IPS-20b (cell line): ENCODE measurements around the gene CDK15.

Experiments used
- H3K27ac ChIP-seq: one replicate; pipeline ENCODE4 v1.5.1; 2013; ENCODE audit warnings: low read length
- H3K27me3 ChIP-seq: 2 replicates; pipeline ENCODE4 v1.6.1; 2013; ENCODE audit warnings: mild to moderate bottlenecking, low read length, inconsistent platforms; ENCODE audit not compliant: insufficient read depth
- H3K36me3 ChIP-seq: 2 replicates; pipeline ENCODE4 v1.6.1; 2013; ENCODE audit warnings: low read depth, mild to moderate bottlenecking, inconsistent platforms, low read length, moderate library complexity; ENCODE audit not compliant: insufficient read depth
- H3K4me1 ChIP-seq: 2 replicates; pipeline ENCODE4 v1.6.1; 2013; ENCODE audit warnings: mild to moderate bottlenecking, control low read depth, inconsistent platforms, low read length, moderate library complexity; ENCODE audit not compliant: insufficient read depth
- H3K4me3 ChIP-seq: 2 replicates; pipeline ENCODE4 v1.5.1; 2013; ENCODE audit warnings: mild to moderate bottlenecking, low read length, inconsistent platforms
- H3K9ac ChIP-seq: 2 replicates; pipeline ENCODE4 v1.6.1; 2013; ENCODE audit warnings: low read depth, mild to moderate bottlenecking, inconsistent platforms, low read length, moderate library complexity
- H3K9me3 ChIP-seq: 2 replicates; pipeline ENCODE4 v1.6.1; 2013; ENCODE audit warnings: mild to moderate bottlenecking, low read depth, low read length, inconsistent platforms; ENCODE audit not compliant: insufficient read depth

CDK15 gene

DNA sequence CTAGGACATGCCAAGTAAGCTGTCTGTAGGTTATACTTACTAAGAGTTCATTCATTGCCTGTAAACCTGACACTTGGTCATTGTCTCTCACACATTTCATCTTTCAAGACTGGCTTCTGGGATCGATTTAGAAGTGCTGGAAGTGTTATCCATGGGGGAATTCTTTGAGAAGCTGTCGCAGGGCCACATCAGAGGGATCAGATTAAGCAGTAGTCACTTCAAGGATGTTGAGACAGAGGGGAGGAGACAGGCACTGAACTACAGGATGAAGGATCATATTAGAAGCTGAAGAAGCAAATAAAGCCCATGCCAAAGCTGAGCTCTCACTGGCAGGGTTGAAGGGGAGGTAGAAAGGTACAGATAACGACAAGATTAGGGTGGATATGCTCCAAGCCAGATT lies 49.0 kb downstream of the CDK15 start:
- Histone ChIP-seq H3K36me3 (no peaks in the 10 kb centered on the region), H3K27me3 (no peaks in the 10 kb centered on the region), H3K4me1 (peaks cover 28% of the 10 kb centered on the region; the same call in 1 of the 2 replicates), H3K9ac (no peak overlapping the region), H3K4me3 (no peak overlapping the region), H3K27ac (no peak overlapping the region), H3K9me3 (no peaks in the 10 kb centered on the region)

- Histone ChIP-seq H3K36me3 (no peaks in the 10 kb centered on the region), H3K4me3 (no peak overlapping the region), H3K9ac (no peak overlapping the region), H3K4me1 (peaks cover 36% of the 10 kb centered on the region; the same call in 1 of the 2 replicates), H3K27ac (no peak overlapping the region), H3K9me3 (no peaks in the 10 kb centered on the region), H3K27me3 (no peaks in the 10 kb centered on the region)
Measured at GRCh38 chr2:201857326-201857725, 51.0 kb downstream of the CDK15 start.

GRCh38 chr2:201858281-201859184 lies 52.2 kb downstream of the CDK15 start:
- Histone ChIP-seq H3K27ac (no peak overlapping the region), H3K4me3 (peak overlapping the region; percentile 47), H3K27me3 (no peaks in the 10 kb centered on the region), H3K9ac (peak overlapping the region; percentile 58; the same call in 1 of the 2 replicates), H3K4me1 (peaks cover 29% of the 10 kb centered on the region; the same call in 1 of the 2 replicates), H3K36me3 (no peaks in the 10 kb centered on the region), H3K9me3 (no peaks in the 10 kb centered on the region)

- no peaks in the 10 kb centered on the region for H3K9me3 ChIP-seq
- no peak overlapping the region for H3K27ac ChIP-seq
- peaks cover 29% of the 10 kb centered on the region; the same call in 1 of the 2 replicates for H3K4me1 ChIP-seq
- no peak overlapping the region for H3K4me3 ChIP-seq
- no peaks in the 10 kb centered on the region for H3K27me3 ChIP-seq
- H3K36me3 ChIP-seq: no peaks in the 10 kb centered on the region
- H3K9ac ChIP-seq: no peak overlapping the region
Measured at GRCh38 chr2:201859949-201860348, 53.6 kb downstream of the CDK15 start.

GRCh38 chr2:201860636-201861066 lies 54.3 kb downstream of the CDK15 start:
- peaks cover 29% of the 10 kb centered on the region; the same call in 1 of the 2 replicates for H3K4me1 ChIP-seq
- H3K27me3 ChIP-seq: no peaks in the 10 kb centered on the region
- no peaks in the 10 kb centered on the region for H3K36me3 ChIP-seq
- H3K27ac ChIP-seq: no peak overlapping the region
- H3K9me3 ChIP-seq: no peaks in the 10 kb centered on the region
- H3K9ac ChIP-seq: no peak overlapping the region
- no peak overlapping the region for H3K4me3 ChIP-seq

DNA sequence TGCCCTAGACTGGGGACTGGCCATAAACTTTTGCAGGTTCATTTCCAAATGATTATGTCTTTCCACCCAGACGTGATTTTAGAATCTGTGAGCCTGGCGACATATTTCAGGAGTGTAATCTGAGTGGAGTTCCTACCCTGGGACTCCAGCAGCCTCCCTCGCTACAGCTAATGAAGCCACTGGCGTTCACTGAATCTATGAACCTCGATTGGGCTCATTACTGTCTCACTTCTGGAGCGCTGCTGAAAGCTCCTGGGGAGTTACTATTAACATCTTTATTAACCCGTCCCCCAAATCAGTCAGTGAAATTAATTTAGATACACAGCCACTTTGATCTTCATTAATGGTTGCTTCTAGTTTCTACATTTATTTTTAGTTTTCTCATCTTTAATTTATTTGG lies 56.5 kb downstream of the CDK15 start:
- Histone ChIP-seq H3K9me3 (no peaks in the 10 kb centered on the region), H3K4me1 (peaks cover 41% of the 10 kb centered on the region; the same call in 1 of the 2 replicates)

DNA sequence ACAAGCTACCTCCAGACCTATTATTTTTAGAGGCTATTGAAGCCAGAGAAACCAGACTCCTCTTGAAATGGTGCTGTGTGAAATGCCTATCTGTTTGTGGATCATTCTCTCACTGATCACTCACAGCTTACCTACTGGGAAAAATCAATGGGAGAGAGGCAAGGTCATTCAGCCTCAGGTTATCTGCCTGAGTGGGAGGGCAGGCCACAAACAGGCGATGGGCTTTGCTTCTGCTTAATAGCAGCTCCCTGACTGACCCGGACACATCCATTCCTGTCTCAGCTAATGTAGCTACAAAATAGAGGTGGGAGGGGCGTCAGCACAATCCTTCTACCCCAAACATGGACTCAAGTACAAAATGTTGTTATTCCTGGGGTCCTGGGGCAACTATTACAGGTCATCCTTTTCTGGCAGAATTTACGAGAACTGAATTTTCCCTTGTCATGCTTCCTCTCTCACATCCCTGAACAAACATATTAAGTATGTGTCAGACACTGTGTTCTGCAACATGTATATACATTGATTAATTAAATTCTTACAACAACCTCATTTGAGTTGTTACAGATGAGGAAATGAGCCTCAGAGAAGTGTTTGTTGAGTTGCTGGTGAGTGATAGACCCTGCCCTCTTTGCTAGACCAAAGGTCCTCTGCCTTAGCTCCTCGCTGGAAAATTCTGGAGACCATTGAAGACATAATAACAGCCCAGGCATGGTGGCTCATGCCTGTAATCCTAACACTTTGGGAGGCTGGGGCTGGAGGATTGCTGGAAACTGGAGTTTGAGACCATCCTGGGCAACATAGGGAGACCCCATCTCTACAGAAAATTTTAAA lies 60.5 kb downstream of the CDK15 start:
- no peaks in the 10 kb centered on the region for H3K36me3 ChIP-seq
- no peaks in the 10 kb centered on the region for H3K27me3 ChIP-seq
- peaks cover 13% of the 10 kb centered on the region; the same call in 1 of the 2 replicates for H3K4me1 ChIP-seq
- no peak overlapping the region for H3K9ac ChIP-seq
- no peak overlapping the region for H3K4me3 ChIP-seq
- no peak overlapping the region for H3K27ac ChIP-seq
- H3K9me3 ChIP-seq: no peaks in the 10 kb centered on the region

More for the DNA sequence above, 56.5 kb downstream of the CDK15 start:
- H3K27ac ChIP-seq: no peak overlapping the region
- H3K36me3 ChIP-seq: no peaks in the 10 kb centered on the region
- no peaks in the 10 kb centered on the region for H3K27me3 ChIP-seq
- H3K4me3 ChIP-seq: no peak overlapping the region
- H3K9ac ChIP-seq: no peak overlapping the region

DNA sequence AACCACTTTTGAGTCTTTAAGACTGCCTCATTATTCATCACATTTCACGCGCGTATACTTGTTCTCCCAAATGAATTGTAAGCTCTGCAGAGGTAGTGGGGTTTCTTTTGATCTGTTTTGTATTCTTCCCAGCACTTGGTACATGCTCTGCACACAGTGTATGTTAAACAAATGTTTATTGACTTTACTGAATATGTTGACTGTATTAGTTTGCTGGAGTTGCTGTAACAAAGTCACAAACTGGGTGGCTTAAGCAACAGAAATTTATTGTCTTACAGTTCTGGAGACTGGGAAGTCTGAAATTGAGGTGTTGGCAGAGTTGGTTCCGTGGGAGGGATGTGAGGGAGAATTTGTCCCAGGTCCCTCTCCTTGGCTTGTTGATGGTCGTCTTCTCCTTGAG lies 65.1 kb downstream of the CDK15 start:
- Histone ChIP-seq H3K27ac (no peak overlapping the region), H3K9ac (no peak overlapping the region), H3K36me3 (no peaks in the 10 kb centered on the region), H3K4me1 (peaks cover 14% of the 10 kb centered on the region; the same call in 1 of the 2 replicates), H3K9me3 (no peaks in the 10 kb centered on the region), H3K27me3 (no peaks in the 10 kb centered on the region), H3K4me3 (no peak overlapping the region)

GRCh38 chr2:201872591-201872990 lies 66.3 kb downstream of the CDK15 start:
- Histone ChIP-seq H3K4me1 (peaks cover 9% of the 10 kb centered on the region; the same call in 1 of the 2 replicates), H3K27me3 (no peaks in the 10 kb centered on the region), H3K9me3 (no peaks in the 10 kb centered on the region), H3K9ac (no peak overlapping the region; the same call in 1 of the 2 replicates), H3K4me3 (no peak overlapping the region), H3K36me3 (no peaks in the 10 kb centered on the region), H3K27ac (no peak overlapping the region)

- H3K9ac ChIP-seq: no peak overlapping the region
- no peak overlapping the region for H3K27ac ChIP-seq
- no peaks in the 10 kb centered on the region for H3K36me3 ChIP-seq
- no peak overlapping the region for H3K4me3 ChIP-seq
- H3K27me3 ChIP-seq: no peaks in the 10 kb centered on the region
- H3K9me3 ChIP-seq: no peaks in the 10 kb centered on the region
- peaks cover 7% of the 10 kb centered on the region; the same call in 1 of the 2 replicates for H3K4me1 ChIP-seq
Measured at GRCh38 chr2:201879996-201880395, 73.7 kb downstream of the CDK15 start.

DNA sequence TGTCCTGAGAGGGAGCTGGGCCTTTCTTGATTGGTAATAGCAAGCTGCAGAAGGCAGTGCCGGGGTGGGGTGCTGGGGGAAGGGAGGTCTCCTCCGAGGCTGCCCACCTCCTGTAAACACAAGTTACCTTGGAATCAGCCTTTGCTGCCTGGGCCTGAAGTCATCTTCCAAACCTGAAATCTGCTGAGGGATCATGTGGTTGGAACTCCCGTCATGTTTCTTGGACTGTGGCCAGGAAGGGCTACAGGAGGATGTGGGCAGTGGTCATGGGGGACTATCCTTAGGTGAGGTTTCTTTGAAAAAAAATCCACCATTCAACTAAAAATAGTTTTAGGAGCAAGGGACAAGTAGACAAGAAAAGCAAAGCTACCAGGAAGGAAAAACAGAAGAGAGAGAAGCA lies 74.2 kb downstream of the CDK15 start:
- H3K27me3 ChIP-seq: no peaks in the 10 kb centered on the region
- H3K4me3 ChIP-seq: no peak overlapping the region
- H3K36me3 ChIP-seq: no peaks in the 10 kb centered on the region
- no peak overlapping the region for H3K27ac ChIP-seq
- peaks cover 7% of the 10 kb centered on the region; the same call in 1 of the 2 replicates for H3K4me1 ChIP-seq
- H3K9me3 ChIP-seq: no peaks in the 10 kb centered on the region
- no peak overlapping the region for H3K9ac ChIP-seq
